RWPE1 (cell line): ENCODE results near the gene PKNOX2.

ENCODE experiments used
- CTCF ChIA-PET: fragments of 350-600 bp; sonication (Branson Sonifier 250); formaldehyde crosslinking; extraction: SDS; loops from one replicate; lab custom pipeline; 2021; lab: Yijun Ruan, JAX
- POLR2A ChIA-PET: fragments of 400-600 bp; formaldehyde crosslinking; extraction: SDS; loops from one replicate; lab custom pipeline; 2020; ENCODE audit warnings: antibody characterized with exemption; ENCODE audit not compliant: low non-redundant PET; lab: Yijun Ruan, JAX
- DNase-seq: peaks from one replicate; pipeline ENCODE4 v3.0.0; 2012; ENCODE audit warnings: low spot score
- H3K27ac ChIP-seq: fragments of 450-650 bp; 2 replicates; pipeline ENCODE4 v1.5.1; 2017
- TF ChIP-seq, protein P1 (sequence below): fragments of 450-650 bp; conservative IDR thresholded peaks from 2 replicates; pipeline ENCODE4 v1.5.1; 2017; ENCODE audit warnings: low read depth, mild to moderate bottlenecking

The PKNOX2 gene

DNA sequence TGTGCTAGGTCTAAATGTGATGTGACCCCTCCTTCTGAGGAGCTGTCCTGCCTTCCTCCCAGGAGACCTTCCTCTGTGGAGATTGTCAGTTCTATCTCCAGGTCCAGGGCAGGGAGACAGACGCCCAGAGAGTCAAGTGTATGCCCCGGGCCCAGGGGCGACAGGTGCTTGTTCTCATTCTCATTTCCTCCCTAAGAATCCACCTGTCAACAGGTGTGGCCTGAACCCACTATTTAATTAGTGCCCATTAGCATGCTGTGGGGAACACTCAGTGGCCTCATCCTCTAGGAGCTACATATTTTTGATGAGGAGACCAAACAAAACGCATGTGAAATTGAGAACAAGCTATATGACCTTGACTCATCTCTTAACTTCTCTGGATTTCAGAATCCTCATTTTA is 9.5 kb downstream of the PKNOX2 start:
- ChIA-PET CTCF (interaction anchor here (0.7 to 2.0 kb wide), 2 partner anchors 9 to 170 kb away, joined by 4 to 8 read pairs; partner anchors contain the start of gene PKNOX2), POLR2A (no interaction called here)

GRCh38 chr11:125174686-125175085 is 10.1 kb downstream of the PKNOX2 start:
- POLR2A ChIA-PET: no interaction called here
- DNase-seq: no peak
- TF ChIP-seq, protein P1, sequence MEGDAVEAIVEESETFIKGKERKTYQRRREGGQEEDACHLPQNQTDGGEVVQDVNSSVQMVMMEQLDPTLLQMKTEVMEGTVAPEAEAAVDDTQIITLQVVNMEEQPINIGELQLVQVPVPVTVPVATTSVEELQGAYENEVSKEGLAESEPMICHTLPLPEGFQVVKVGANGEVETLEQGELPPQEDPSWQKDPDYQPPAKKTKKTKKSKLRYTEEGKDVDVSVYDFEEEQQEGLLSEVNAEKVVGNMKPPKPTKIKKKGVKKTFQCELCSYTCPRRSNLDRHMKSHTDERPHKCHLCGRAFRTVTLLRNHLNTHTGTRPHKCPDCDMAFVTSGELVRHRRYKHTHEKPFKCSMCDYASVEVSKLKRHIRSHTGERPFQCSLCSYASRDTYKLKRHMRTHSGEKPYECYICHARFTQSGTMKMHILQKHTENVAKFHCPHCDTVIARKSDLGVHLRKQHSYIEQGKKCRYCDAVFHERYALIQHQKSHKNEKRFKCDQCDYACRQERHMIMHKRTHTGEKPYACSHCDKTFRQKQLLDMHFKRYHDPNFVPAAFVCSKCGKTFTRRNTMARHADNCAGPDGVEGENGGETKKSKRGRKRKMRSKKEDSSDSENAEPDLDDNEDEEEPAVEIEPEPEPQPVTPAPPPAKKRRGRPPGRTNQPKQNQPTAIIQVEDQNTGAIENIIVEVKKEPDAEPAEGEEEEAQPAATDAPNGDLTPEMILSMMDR: no peak
- CTCF ChIA-PET: interaction anchor here (2.0 kb wide), 1 partner anchor 10 kb away, joined by 8 read pairs; the partner anchor contains the start of gene PKNOX2
- no peak overlapping the region for H3K27ac ChIP-seq

More for the DNA sequence above, 9.5 kb downstream of the PKNOX2 start:
- no peak for DNase-seq
- TF ChIP-seq, protein P1: no peak
- H3K27ac ChIP-seq: no peak overlapping the region

GRCh38 chr11:125175166-125175565 is 10.6 kb downstream of the PKNOX2 start:
- no peak overlapping the region for H3K27ac ChIP-seq
- ChIA-PET CTCF (interaction anchor here (2.0 kb wide), 1 partner anchor 10 kb away, joined by 8 read pairs; the partner anchor contains the start of gene PKNOX2), POLR2A (no interaction called here)
- no peak for DNase-seq
- TF ChIP-seq, protein P1: no peak

DNA sequence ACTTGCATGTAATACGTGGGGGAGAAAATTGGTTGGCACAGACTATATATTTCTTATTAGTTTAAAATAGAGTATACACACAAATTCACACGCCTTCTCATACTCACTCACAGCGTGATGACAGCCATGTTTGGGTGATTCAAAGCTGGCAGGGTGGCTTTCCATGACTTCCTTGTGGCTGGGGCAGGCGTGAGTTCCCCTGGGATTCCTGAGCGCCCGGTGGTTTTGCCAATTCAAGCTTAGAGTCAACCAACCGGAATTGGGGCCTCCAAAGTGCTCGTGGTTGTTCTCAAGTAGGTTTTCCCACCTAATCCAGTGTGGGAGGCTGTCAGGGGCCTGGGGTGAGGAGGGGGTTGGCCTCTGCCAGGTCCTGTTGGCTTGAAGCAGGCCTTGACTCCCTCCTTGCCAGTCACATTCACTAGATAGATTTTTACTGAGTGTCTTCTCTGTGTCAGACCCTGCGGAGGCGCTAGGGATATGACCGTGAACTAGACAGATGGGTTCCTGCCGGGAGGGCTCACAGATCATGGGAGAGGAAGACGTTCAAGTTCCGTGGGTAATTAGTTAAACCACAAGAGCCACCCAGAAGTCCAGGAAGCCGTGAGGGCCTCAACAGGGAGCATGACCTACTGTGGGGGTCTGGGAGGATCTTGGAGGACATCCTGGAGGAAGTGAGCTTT is 11.5 kb downstream of the PKNOX2 start:
- no peak overlapping the region for H3K27ac ChIP-seq
- no peak for DNase-seq
- POLR2A ChIA-PET: no interaction called here
- CTCF ChIA-PET: no interaction called here
- TF ChIP-seq, protein P1: no peak

- TF ChIP-seq, protein P1: no peak
- no peak overlapping the region for H3K27ac ChIP-seq
- no peak for DNase-seq
- ChIA-PET CTCF (no interaction called here), POLR2A (no interaction called here)
Observed at GRCh38 chr11:125176866-125177265, 12.3 kb downstream of the PKNOX2 start.

DNA sequence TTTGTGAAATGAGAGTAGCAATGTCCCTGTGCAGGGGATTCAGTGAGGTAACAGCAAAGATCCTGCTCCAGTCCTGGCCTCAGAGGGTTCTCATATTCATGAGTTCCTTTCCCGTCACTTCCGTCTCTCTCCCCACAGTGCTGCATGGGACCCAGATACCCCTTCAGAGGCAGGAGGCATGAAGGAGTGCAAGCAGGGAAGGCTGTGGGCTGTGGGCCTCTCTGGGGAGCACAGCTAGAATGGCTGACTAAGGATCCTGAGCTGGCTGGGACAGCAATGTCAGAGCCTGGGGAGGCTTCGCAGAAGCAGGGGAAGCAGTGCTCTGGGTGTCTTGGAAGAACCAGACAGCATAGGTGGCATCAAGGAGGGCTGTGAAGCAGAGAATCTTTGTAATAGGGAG is 13.0 kb downstream of the PKNOX2 start:
- ChIA-PET CTCF (no interaction called here), POLR2A (no interaction called here)
- TF ChIP-seq, protein P1: no peak
- DNase-seq: no peak
- H3K27ac ChIP-seq: no peak overlapping the region
